CD4-positive, alpha-beta T cell treated with Interleukin-15 for 1 hour (primary cell): ENCODE measurements around the gene GRIK4.

Experiments
- DNase-seq: peaks from one replicate; pipeline ENCODE4 v3.0.0-alpha.2; 2020

The GRIK4 gene

GRCh38 chr11:120819437-120820365 is 308.2 kb downstream of the GRIK4 start:
- DNase-seq: no peak

GRCh38 chr11:120823159-120823558 is 311.6 kb downstream of the GRIK4 start:
- no peak for DNase-seq

GRCh38 chr11:120824242-120824641 is 312.7 kb downstream of the GRIK4 start:
- DNase-seq: no peak

GRCh38 chr11:120827198-120827597 is 315.6 kb downstream of the GRIK4 start:
- no peak for DNase-seq

- no peak for DNase-seq
These were observed 316.3 kb downstream of the GRIK4 start for GRCh38 chr11:120827820-120828219.

- no peak for DNase-seq
These were observed 317.3 kb downstream of the GRIK4 start for GRCh38 chr11:120828847-120829246.

GRCh38 chr11:120830085-120830620 is 318.6 kb downstream of the GRIK4 start:
- no peak for DNase-seq

- no peak for DNase-seq
These were observed 321.1 kb downstream of the GRIK4 start for GRCh38 chr11:120832481-120833238.

GRCh38 chr11:120834686-120835210 is 323.2 kb downstream of the GRIK4 start:
- no peak for DNase-seq

- DNase-seq: no peak
These were observed 324.2 kb downstream of the GRIK4 start for GRCh38 chr11:120835601-120836228.

GRCh38 chr11:120837696-120838095 is 326.1 kb downstream of the GRIK4 start:
- no peak for DNase-seq

- DNase-seq: no peak
These were observed 327.7 kb downstream of the GRIK4 start for GRCh38 chr11:120839201-120839600.

GRCh38 chr11:120839846-120840402 is 328.4 kb downstream of the GRIK4 start:
- DNase-seq: no peak

GRCh38 chr11:120840661-120841060 is 329.1 kb downstream of the GRIK4 start:
- no peak for DNase-seq

- DNase-seq: no peak
These were observed 329.5 kb downstream of the GRIK4 start for GRCh38 chr11:120841074-120841473.

- DNase-seq: no peak
These were observed 330.6 kb downstream of the GRIK4 start for GRCh38 chr11:120842195-120842594.

- no peak for DNase-seq
These were observed 341.9 kb downstream of the GRIK4 start for GRCh38 chr11:120853435-120853834.

GRCh38 chr11:120854988-120855387 is 343.4 kb downstream of the GRIK4 start:
- DNase-seq: no peak

GRCh38 chr11:120857508-120857907 is 346.0 kb downstream of the GRIK4 start:
- DNase-seq: no peak

GRCh38 chr11:120858740-120859139 is 347.2 kb downstream of the GRIK4 start:
- no peak for DNase-seq

- no peak for DNase-seq
These were observed 348.2 kb downstream of the GRIK4 start for GRCh38 chr11:120859552-120860295.

- DNase-seq: no peak
These were observed 351.8 kb downstream of the GRIK4 start for GRCh38 chr11:120863359-120863758.
